Keratinocyte (primary cell): ENCODE data around the gene KRTAP10-6. TPM values are rescaled to one million over a fixed set of nuclear protein-coding genes. Genes with fewer than 3 reads are reported as not detected.

Source experiments
- DNase-seq: peaks from one replicate; pipeline ENCODE4 v3.0.0-alpha.2; 2011; ENCODE audit warnings: low read depth, missing footprints, low spot score
- FAIRE-seq: peaks from 2 replicates; lab custom pipeline; 2011; peaks lifted over from hg19 to GRCh38; lab: Jason Lieb, UNC
- H2AFZ ChIP-seq: 2 replicates; pipeline ENCODE4 v1.6.0; 2012; ENCODE audit warnings: low read length, control low read depth, inconsistent platforms; ENCODE audit not compliant: control insufficient read depth
- H3K27ac ChIP-seq: 2 replicates; pipeline ENCODE4 v1.5.1; 2011; ENCODE audit warnings: low read length; ENCODE audit not compliant: control insufficient read depth, insufficient read depth
- H3K27me3 ChIP-seq: 3 replicates; pipeline ENCODE4 v1.6.0; 2011; ENCODE audit warnings: low read length; ENCODE audit not compliant: control insufficient read depth, insufficient read depth; ENCODE audit errors: extremely low read depth
- H3K36me3 ChIP-seq, 2 experiments: 2 replicates in 1 of 2; 3 replicates in 1 of 2; pipeline ENCODE4 v1.5.1; 2011; ENCODE audit warnings: low read length in 2 of 2, mild to moderate bottlenecking in 1 of 2; ENCODE audit not compliant: control insufficient read depth in 2 of 2, insufficient read depth in 2 of 2; ENCODE audit errors: extremely low read depth in 1 of 2
- H3K4me1 ChIP-seq: 3 replicates; pipeline ENCODE4 v1.5.1; 2011; ENCODE audit warnings: low read length; ENCODE audit not compliant: control insufficient read depth, insufficient read depth; ENCODE audit errors: extremely low read depth
- H3K4me2 ChIP-seq: 3 replicates; pipeline ENCODE4 v1.6.0; 2011; ENCODE audit warnings: low read depth, low read length; ENCODE audit not compliant: control insufficient read depth, insufficient read depth; ENCODE audit errors: extremely low read depth
- H3K4me3 ChIP-seq, 3 experiments: fragments of 200-600 bp in 1 of 3; sonication (generic) in 1 of 3; 2 replicates in 2 of 3; 3 replicates in 1 of 3; pipeline ENCODE4 v1.5.1; 2011 to 2016; ENCODE audit warnings: low read length in 3 of 3, mild to moderate bottlenecking in 3 of 3, control low read depth in 2 of 3, inconsistent platforms in 1 of 3, low read depth in 1 of 3, mixed read lengths in 1 of 3, mixed run types in 1 of 3, moderate library complexity in 1 of 3; ENCODE audit not compliant: control insufficient read depth in 2 of 3, insufficient read depth in 2 of 3; ENCODE audit errors: extremely low read depth in 1 of 3
- H3K79me2 ChIP-seq: 2 replicates; pipeline ENCODE4 v1.6.0; 2012; ENCODE audit warnings: low read length; ENCODE audit not compliant: control insufficient read depth, insufficient read depth
- H3K9ac ChIP-seq: 3 replicates; pipeline ENCODE4 v1.6.0; 2011; ENCODE audit warnings: low read length; ENCODE audit not compliant: control insufficient read depth, insufficient read depth; ENCODE audit errors: extremely low read depth
- H3K9me1 ChIP-seq: 3 replicates; pipeline ENCODE4 v1.6.0; 2011; ENCODE audit warnings: low read length; ENCODE audit not compliant: control insufficient read depth, insufficient read depth; ENCODE audit errors: extremely low read depth
- H3K9me3 ChIP-seq: 2 replicates; pipeline ENCODE4 v1.5.1; 2012; ENCODE audit warnings: low read depth, low read length; ENCODE audit not compliant: control insufficient read depth
- H4K20me1 ChIP-seq: 3 replicates; pipeline ENCODE4 v1.6.0; 2011; ENCODE audit warnings: low read length; ENCODE audit not compliant: control insufficient read depth, insufficient read depth; ENCODE audit errors: extremely low read depth
- EZH2 ChIP-seq: IDR thresholded peaks from one replicate; pipeline ENCODE4 v1.6.1; 2012; ENCODE audit warnings: inconsistent platforms, mild to moderate bottlenecking, low read length, moderate library complexity
- dilution Hi-C: fragments of 300-500 bp; cut with MboI; formaldehyde crosslinking; loops from one replicate; pipeline ENCODE4 v1.7.0; 2020; ENCODE audit warnings: low sequenced_read_pairs; ENCODE audit not compliant: extremely low pct_ligation_motif_present
- polyA plus RNA-seq, 5 experiments: library from polyadenylated mRNA; depleted of rRNA in 3 of 5; stranded (reverse) in 3 of 5; stranded (forward) in 1 of 5; unstranded in 1 of 5; fragments of >200 nt; gene quantifications; 1 replicate in 1 of 5; 2 replicates in 3 of 5; 3 replicates in 1 of 5; pipeline versions ENCODE4 v1.2.1 to v1.2.3, GENCODE V29; 2011 to 2012; ENCODE audit warnings: missing spikeins in 2 of 5, low read depth in 1 of 5, low replicate concordance in 1 of 5
- TF ChIP-seq, protein P1 (sequence below), 3 experiments: IDR thresholded peaks in 1 of 3; conservative IDR thresholded peaks in 1 of 3; optimal IDR thresholded peaks in 1 of 3; 2 replicates in 2 of 3; 3 replicates in 1 of 3; pipeline versions ENCODE3 to v1.5.1; 2011; ENCODE audit warnings: low read length in 3 of 3, mild to moderate bottlenecking in 3 of 3, moderate library complexity in 2 of 3, control low read depth in 1 of 3, inconsistent platforms in 1 of 3; ENCODE audit not compliant: insufficient read depth in 2 of 3; ENCODE audit errors: extremely low read depth in 1 of 3

KRTAP10-6 gene
- polyA plus RNA-seq, 1 donor (not counting 4 experiments of a cell fraction or from before 2014, with no cell fraction given), result not detected

DNA sequence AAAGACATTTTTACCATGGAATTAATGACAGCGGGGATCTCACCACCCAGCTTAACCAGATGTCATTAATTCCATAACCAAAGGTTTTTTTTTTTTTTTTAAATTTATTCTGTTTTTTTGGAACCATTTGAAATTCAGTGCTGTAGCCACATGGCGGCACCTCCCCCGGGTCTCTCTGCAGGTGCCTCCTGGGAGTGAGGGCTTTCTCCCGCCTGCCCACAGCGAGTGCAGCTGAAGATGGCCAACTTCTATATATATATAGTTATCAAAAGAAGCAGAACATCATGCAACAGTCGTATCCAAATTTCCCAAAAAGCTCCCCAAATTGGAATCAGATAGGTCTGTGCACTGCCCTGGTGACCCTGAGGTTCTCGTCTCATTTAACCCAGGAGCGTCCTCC is 23.2 kb upstream of the KRTAP10-6 start:
- no peak overlapping the region for H3K27ac ChIP-seq
- H3K9me1 ChIP-seq, result no peaks in the 10 kb centered on the region
- H4K20me1 ChIP-seq, result no peaks in the 10 kb centered on the region
- H3K36me3 ChIP-seq, result no peaks in the 10 kb centered on the region
- DNase-seq (no peak), FAIRE-seq (no peak)
- H2AFZ ChIP-seq, result no peak overlapping the region
- H3K4me1 ChIP-seq, result peaks cover 7% of the 10 kb centered on the region
- dilution Hi-C loops, result no loop called here
- peaks cover 19% of the 10 kb centered on the region for H3K27me3 ChIP-seq
- TF ChIP-seq, protein P1, sequence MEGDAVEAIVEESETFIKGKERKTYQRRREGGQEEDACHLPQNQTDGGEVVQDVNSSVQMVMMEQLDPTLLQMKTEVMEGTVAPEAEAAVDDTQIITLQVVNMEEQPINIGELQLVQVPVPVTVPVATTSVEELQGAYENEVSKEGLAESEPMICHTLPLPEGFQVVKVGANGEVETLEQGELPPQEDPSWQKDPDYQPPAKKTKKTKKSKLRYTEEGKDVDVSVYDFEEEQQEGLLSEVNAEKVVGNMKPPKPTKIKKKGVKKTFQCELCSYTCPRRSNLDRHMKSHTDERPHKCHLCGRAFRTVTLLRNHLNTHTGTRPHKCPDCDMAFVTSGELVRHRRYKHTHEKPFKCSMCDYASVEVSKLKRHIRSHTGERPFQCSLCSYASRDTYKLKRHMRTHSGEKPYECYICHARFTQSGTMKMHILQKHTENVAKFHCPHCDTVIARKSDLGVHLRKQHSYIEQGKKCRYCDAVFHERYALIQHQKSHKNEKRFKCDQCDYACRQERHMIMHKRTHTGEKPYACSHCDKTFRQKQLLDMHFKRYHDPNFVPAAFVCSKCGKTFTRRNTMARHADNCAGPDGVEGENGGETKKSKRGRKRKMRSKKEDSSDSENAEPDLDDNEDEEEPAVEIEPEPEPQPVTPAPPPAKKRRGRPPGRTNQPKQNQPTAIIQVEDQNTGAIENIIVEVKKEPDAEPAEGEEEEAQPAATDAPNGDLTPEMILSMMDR (optimal IDR thresholded peaks at IDR 0.05 in 1 of 3, IDR thresholded peaks at IDR 0.05 in 1 of 3, conservative IDR thresholded peaks at IDR 0.05 in 1 of 3; ENCODE audit: extremely low read depth in 1 of 3, insufficient read depth in 2 of 3, low read length in 3 of 3), result no peak
- no peak for TF ChIP-seq EZH2
- H3K4me3 ChIP-seq, result no peak overlapping the region
- H3K9ac ChIP-seq, result no peak overlapping the region
- H3K9me3 ChIP-seq, result peaks cover 9% of the 10 kb centered on the region
- H3K4me2 ChIP-seq, result no peak overlapping the region
- no peaks in the 10 kb centered on the region for H3K79me2 ChIP-seq

DNA sequence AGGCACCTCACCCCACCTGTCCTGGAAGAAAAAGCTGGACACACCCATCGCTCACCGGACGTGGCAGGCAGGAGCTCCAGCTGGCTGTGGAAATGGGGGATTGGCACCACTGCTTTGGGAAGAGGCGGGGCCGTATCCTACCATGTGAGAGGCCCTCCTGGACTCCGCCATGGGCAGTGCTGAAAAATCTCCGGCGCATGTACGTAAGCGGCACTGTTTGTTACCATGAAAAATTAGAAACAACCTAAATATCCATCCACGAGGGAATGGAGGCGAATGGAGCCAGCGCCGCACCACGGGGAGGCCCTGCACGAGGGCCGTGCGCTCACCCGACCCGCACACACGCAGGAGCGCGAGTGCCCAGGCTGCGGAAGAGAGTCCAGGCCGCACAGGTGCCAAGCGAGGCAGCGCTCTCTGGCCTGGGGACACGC is 22.7 kb upstream of the KRTAP10-6 start:
- Histone ChIP-seq H3K27me3 (peaks cover 19% of the 10 kb centered on the region), H3K36me3 (no peaks in the 10 kb centered on the region), H3K4me2 (no peak overlapping the region), H3K79me2 (no peaks in the 10 kb centered on the region), H3K4me3 (no peak overlapping the region), H3K9ac (no peak overlapping the region), H4K20me1 (no peaks in the 10 kb centered on the region), H3K4me1 (peaks cover 7% of the 10 kb centered on the region), H2AFZ (no peak overlapping the region), H3K9me3 (peaks cover 9% of the 10 kb centered on the region), H3K9me1 (no peaks in the 10 kb centered on the region), H3K27ac (no peak overlapping the region)
- DNase-seq (no peak), FAIRE-seq (no peak)
- TF ChIP-seq, protein P1 (optimal IDR thresholded peaks at IDR 0.05 in 1 of 3, IDR thresholded peaks at IDR 0.05 in 1 of 3, conservative IDR thresholded peaks at IDR 0.05 in 1 of 3; ENCODE audit: extremely low read depth in 1 of 3, insufficient read depth in 2 of 3, low read length in 3 of 3), result no peak
- TF ChIP-seq EZH2, result no peak
- dilution Hi-C loops, result no loop called here
